ENCODE data around the gene CTXN1. TPM values are rescaled to one million over a fixed set of nuclear protein-coding genes. Genes with fewer than 3 reads are reported as not detected.
"Not testable (repeated sequence)": the region's sequence is repeated elsewhere in the genome, so short reads cannot be mapped to it uniquely, and the experiment has no call there.

Gene CTXN1
- total and polyA plus RNA-seq, 2 experiments from 2014 or later = 5.2 to 14.5 TPM

GRCh38 chr19:7918615-7919421 is 7.1 kb downstream of the CTXN1 start:
- Histone ChIP-seq H3K4me3 (no peak overlapping the region), H3K27ac (no peak overlapping the region), H3K79me2 (no peaks in the 10 kb centered on the region), H3K4me2 (peak overlapping the region; percentile 95), H3K9me3 (ENCODE audit: low read depth) (no peaks in the 10 kb centered on the region), H3K27me3 (peaks cover 35% of the 10 kb centered on the region), H2AFZ (no peak overlapping the region), H3K9me2 (replicated peaks; ENCODE audit: insufficient read depth) (no peaks in the 10 kb centered on the region), H3K4me1 (ENCODE audit: insufficient read depth) (peaks cover 33% of the 10 kb centered on the region), H3K36me3 (replicated peaks; ENCODE audit: insufficient read depth, low read depth) (no peaks in the 10 kb centered on the region), H4K20me1 (ENCODE audit: insufficient read depth, poor library complexity, severe bottlenecking) (no peaks in the 10 kb centered on the region)
- DNase-seq (ENCODE audit: low spot score) = no peak
- TF ChIP-seq CTCF (IDR thresholded peaks at IDR 0.05; ENCODE audit: poor library complexity) (no peak), EZH2 (IDR thresholded peaks at IDR 0.05; ENCODE audit: borderline replicate concordance) (no peak), EZH2phosphoT487 (IDR thresholded peaks at IDR 0.05; ENCODE audit: low read depth, severe bottlenecking, unreplicated experiment) (no peak)
- WGBS (ENCODE audit: low lambda C conversion rate, missing lambda C conversion rate) = 93% methylated on average over 42 of the region's 42 CpGs

GRCh38 chr19:7918062-7918614 is 7.8 kb downstream of the CTXN1 start:
- H3K27ac ChIP-seq; H4K20me1 ChIP-seq (ENCODE audit: insufficient read depth, poor library complexity, severe bottlenecking): not testable (repeated sequence)
- H3K4me3 ChIP-seq = peak overlapping the region; percentile 1

GRCh38 chr19:7917267-7918061 is 8.5 kb downstream of the CTXN1 start:
- no peaks in the 10 kb centered on the region for H3K36me3 ChIP-seq (replicated peaks; ENCODE audit: insufficient read depth, low read depth)
- 4% methylated on average over 69 of the region's 71 CpGs for WGBS (ENCODE audit: low lambda C conversion rate, missing lambda C conversion rate)
- H3K27ac ChIP-seq = no peak overlapping the region
- H3K4me1 ChIP-seq (ENCODE audit: insufficient read depth) = peaks cover 33% of the 10 kb centered on the region
- no peaks in the 10 kb centered on the region for H3K79me2 ChIP-seq
- H3K9me2 ChIP-seq (replicated peaks; ENCODE audit: insufficient read depth) = no peaks in the 10 kb centered on the region
- peak overlapping the region; percentile 95 for H3K4me2 ChIP-seq
- TF ChIP-seq EZH2phosphoT487 (IDR thresholded peaks at IDR 0.05; ENCODE audit: low read depth, severe bottlenecking, unreplicated experiment) (no peak), CTCF (IDR thresholded peaks at IDR 0.05; ENCODE audit: poor library complexity) (peak; percentile 61), EZH2 (IDR thresholded peaks at IDR 0.05; ENCODE audit: borderline replicate concordance) (peak; percentile 17)
- peak overlapping the region; percentile 60 for H2AFZ ChIP-seq
- H4K20me1 ChIP-seq (ENCODE audit: insufficient read depth, poor library complexity, severe bottlenecking) = no peaks in the 10 kb centered on the region
- peaks cover 35% of the 10 kb centered on the region for H3K27me3 ChIP-seq
- H3K9me3 ChIP-seq (ENCODE audit: low read depth) = no peaks in the 10 kb centered on the region
- H3K4me3 ChIP-seq = peak overlapping the region; percentile 1
- DNase-seq (ENCODE audit: low spot score) = peak; percentile 85

More at GRCh38 chr19:7918062-7918614, 7.8 kb downstream of the CTXN1 start:
- H3K79me2 ChIP-seq; H3K9me2 ChIP-seq (replicated peaks; ENCODE audit: insufficient read depth); DNase-seq (ENCODE audit: low spot score); H3K36me3 ChIP-seq (replicated peaks; ENCODE audit: insufficient read depth, low read depth); H3K9me3 ChIP-seq (ENCODE audit: low read depth): not testable (repeated sequence)
- Histone ChIP-seq H3K4me1 (ENCODE audit: insufficient read depth) (peaks cover 33% of the 10 kb centered on the region), H2AFZ (peak overlapping the region; percentile 60), H3K27me3 (peaks cover 35% of the 10 kb centered on the region), H3K4me2 (peak overlapping the region; percentile 95)
- WGBS (ENCODE audit: low lambda C conversion rate, missing lambda C conversion rate) = 44% methylated on average over 29 of the region's 29 CpGs

GRCh38 chr19:7916955-7917266 is 9.0 kb downstream of the CTXN1 start:
- H3K4me1 ChIP-seq (ENCODE audit: insufficient read depth) = peaks cover 33% of the 10 kb centered on the region
- no peaks in the 10 kb centered on the region for H3K36me3 ChIP-seq (replicated peaks; ENCODE audit: insufficient read depth, low read depth)
- H3K4me2 ChIP-seq = peak overlapping the region; percentile 95
- H3K4me3 ChIP-seq = peak overlapping the region; percentile 33
- no peaks in the 10 kb centered on the region for H4K20me1 ChIP-seq (ENCODE audit: insufficient read depth, poor library complexity, severe bottlenecking)
- DNase-seq (ENCODE audit: low spot score) = no peak
- H3K9me3 ChIP-seq (ENCODE audit: low read depth) = no peaks in the 10 kb centered on the region
- 9% methylated on average over 9 of the region's 12 CpGs for WGBS (ENCODE audit: low lambda C conversion rate, missing lambda C conversion rate)
- H3K9me2 ChIP-seq (replicated peaks; ENCODE audit: insufficient read depth) = no peaks in the 10 kb centered on the region
- TF ChIP-seq EZH2phosphoT487 (IDR thresholded peaks at IDR 0.05; ENCODE audit: low read depth, severe bottlenecking, unreplicated experiment) (no peak), EZH2 (IDR thresholded peaks at IDR 0.05; ENCODE audit: borderline replicate concordance) (no peak), CTCF (IDR thresholded peaks at IDR 0.05; ENCODE audit: poor library complexity) (no peak)
- H2AFZ ChIP-seq = peak overlapping the region; percentile 63
- H3K79me2 ChIP-seq = no peaks in the 10 kb centered on the region
- no peak overlapping the region for H3K27ac ChIP-seq
- peaks cover 35% of the 10 kb centered on the region for H3K27me3 ChIP-seq
